ENCODE results near the gene LRP1. TPM values are rescaled to one million over a fixed set of nuclear protein-coding genes. Genes with fewer than 3 reads are reported as not detected.

LRP1 gene
- total RNA-seq, 1 donor from 2014 or later = 62.7 TPM

DNA sequence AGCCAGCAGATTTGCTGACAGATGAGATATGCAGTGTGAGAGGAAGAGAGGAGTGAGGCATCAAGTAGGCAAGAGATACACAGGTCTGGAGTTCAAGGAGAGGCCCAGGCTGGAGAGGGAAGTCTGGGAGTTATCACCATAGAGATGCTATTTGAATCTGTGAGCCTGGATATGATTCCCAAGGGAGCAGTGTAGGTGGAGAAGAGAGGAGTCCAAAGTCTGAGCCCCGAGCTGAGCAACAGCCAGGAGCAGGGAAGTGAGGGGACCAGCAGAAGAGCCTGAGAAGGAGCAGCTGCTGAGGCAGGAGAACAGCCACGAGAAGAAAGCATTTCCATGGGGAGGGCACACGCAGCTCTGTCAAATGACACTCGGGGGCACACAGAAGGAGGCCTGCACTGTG lies 68.2 kb downstream of the LRP1 start:
- TF ChIP-seq, protein P1, sequence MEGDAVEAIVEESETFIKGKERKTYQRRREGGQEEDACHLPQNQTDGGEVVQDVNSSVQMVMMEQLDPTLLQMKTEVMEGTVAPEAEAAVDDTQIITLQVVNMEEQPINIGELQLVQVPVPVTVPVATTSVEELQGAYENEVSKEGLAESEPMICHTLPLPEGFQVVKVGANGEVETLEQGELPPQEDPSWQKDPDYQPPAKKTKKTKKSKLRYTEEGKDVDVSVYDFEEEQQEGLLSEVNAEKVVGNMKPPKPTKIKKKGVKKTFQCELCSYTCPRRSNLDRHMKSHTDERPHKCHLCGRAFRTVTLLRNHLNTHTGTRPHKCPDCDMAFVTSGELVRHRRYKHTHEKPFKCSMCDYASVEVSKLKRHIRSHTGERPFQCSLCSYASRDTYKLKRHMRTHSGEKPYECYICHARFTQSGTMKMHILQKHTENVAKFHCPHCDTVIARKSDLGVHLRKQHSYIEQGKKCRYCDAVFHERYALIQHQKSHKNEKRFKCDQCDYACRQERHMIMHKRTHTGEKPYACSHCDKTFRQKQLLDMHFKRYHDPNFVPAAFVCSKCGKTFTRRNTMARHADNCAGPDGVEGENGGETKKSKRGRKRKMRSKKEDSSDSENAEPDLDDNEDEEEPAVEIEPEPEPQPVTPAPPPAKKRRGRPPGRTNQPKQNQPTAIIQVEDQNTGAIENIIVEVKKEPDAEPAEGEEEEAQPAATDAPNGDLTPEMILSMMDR (conservative IDR thresholded peaks at IDR 0.05) = no peak
- H3K4me1 Mint-ChIP-seq = no peaks in the 10 kb centered on the region
- H3K36me3 Mint-ChIP-seq (ENCODE audit: low read depth) = peaks cover 11% of the 10 kb centered on the region
- no peak overlapping the region for H3K4me3 Mint-ChIP-seq
- H3K9me3 Mint-ChIP-seq = peaks cover 4% of the 10 kb centered on the region
- H3K27me3 Mint-ChIP-seq (ENCODE audit: low read depth) = no peaks in the 10 kb centered on the region
- H3K27ac Mint-ChIP-seq (ENCODE audit: unreplicated experiment) = peak overlapping the region; percentile 46
- DNase-seq (ENCODE audit: low read depth, low spot score) = no peak

- Mint-ChIP-seq H3K27ac (ENCODE audit: unreplicated experiment) (no peak overlapping the region), H3K27me3 (ENCODE audit: low read depth) (no peaks in the 10 kb centered on the region), H3K9me3 (no peaks in the 10 kb centered on the region), H3K36me3 (ENCODE audit: low read depth) (peaks cover 6% of the 10 kb centered on the region), H3K4me3 (no peak overlapping the region), H3K4me1 (no peaks in the 10 kb centered on the region)
- DNase-seq (ENCODE audit: low read depth, low spot score) = no peak
- TF ChIP-seq, protein P1 (conservative IDR thresholded peaks at IDR 0.05) = no peak
These were observed 68.7 kb downstream of the LRP1 start for GRCh38 chr12:57196956-57197355.

- Mint-ChIP-seq H3K27me3 (ENCODE audit: low read depth) (no peaks in the 10 kb centered on the region), H3K4me1 (no peaks in the 10 kb centered on the region), H3K27ac (ENCODE audit: unreplicated experiment) (peak overlapping the region; percentile 12), H3K9me3 (no peaks in the 10 kb centered on the region), H3K36me3 (ENCODE audit: low read depth) (no peaks in the 10 kb centered on the region), H3K4me3 (no peak overlapping the region)
- no peak for DNase-seq (ENCODE audit: low read depth, low spot score)
- TF ChIP-seq, protein P1 (conservative IDR thresholded peaks at IDR 0.05) = no peak
These were observed 70.0 kb downstream of the LRP1 start for GRCh38 chr12:57198329-57198728.

GRCh38 chr12:57199191-57199590 lies 70.9 kb downstream of the LRP1 start:
- Mint-ChIP-seq H3K4me1 (no peaks in the 10 kb centered on the region), H3K9me3 (no peaks in the 10 kb centered on the region), H3K27me3 (ENCODE audit: low read depth) (no peaks in the 10 kb centered on the region), H3K36me3 (ENCODE audit: low read depth) (no peaks in the 10 kb centered on the region), H3K4me3 (no peak overlapping the region), H3K27ac (ENCODE audit: unreplicated experiment) (no peak overlapping the region)
- DNase-seq (ENCODE audit: low read depth, low spot score) = no peak
- TF ChIP-seq, protein P1 (conservative IDR thresholded peaks at IDR 0.05) = no peak

DNA sequence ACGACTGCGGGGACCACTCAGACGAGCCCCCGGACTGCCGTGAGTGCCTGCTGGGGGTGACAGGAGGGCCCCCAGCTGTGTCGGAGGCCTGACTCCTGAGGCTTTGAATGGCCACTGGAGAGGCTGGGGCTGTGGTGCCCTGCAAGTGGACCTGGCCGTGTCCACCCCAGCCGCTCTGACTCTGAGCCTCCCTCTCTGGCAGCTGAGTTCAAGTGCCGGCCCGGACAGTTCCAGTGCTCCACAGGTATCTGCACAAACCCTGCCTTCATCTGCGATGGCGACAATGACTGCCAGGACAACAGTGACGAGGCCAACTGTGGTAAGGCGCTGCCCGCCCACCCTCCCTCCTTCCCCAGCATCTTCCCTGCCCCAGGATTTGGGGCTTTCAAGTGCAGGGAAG lies 72.2 kb downstream of the LRP1 start:
- no peaks in the 10 kb centered on the region for H3K9me3 Mint-ChIP-seq
- TF ChIP-seq, protein P1 (conservative IDR thresholded peaks at IDR 0.05) = no peak
- no peaks in the 10 kb centered on the region for H3K4me1 Mint-ChIP-seq
- no peaks in the 10 kb centered on the region for H3K36me3 Mint-ChIP-seq (ENCODE audit: low read depth)
- no peak overlapping the region for H3K27ac Mint-ChIP-seq (ENCODE audit: unreplicated experiment)
- H3K4me3 Mint-ChIP-seq = no peak overlapping the region
- DNase-seq (ENCODE audit: low read depth, low spot score) = no peak
- no peaks in the 10 kb centered on the region for H3K27me3 Mint-ChIP-seq (ENCODE audit: low read depth)

DNA sequence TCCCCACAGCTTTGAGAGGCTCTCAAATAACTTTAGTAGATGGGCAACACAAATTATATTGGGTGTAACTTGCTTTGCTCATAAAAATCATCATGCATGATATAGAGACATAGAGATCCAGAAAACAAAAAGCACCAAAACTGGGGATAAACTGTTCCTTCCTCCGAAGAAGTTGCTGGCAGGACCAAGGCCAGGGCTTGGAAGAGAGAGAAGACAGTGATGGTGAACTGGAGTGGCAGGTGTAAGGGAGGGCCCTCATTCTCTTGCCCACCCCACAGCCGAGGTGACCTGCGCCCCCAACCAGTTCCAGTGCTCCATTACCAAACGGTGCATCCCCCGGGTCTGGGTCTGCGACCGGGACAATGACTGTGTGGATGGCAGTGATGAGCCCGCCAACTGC lies 72.9 kb downstream of the LRP1 start:
- Mint-ChIP-seq H3K27me3 (ENCODE audit: low read depth) (no peaks in the 10 kb centered on the region), H3K36me3 (ENCODE audit: low read depth) (no peaks in the 10 kb centered on the region), H3K4me3 (no peak overlapping the region), H3K27ac (ENCODE audit: unreplicated experiment) (no peak overlapping the region), H3K4me1 (no peaks in the 10 kb centered on the region), H3K9me3 (no peaks in the 10 kb centered on the region)
- DNase-seq (ENCODE audit: low read depth, low spot score) = no peak
- TF ChIP-seq, protein P1 (conservative IDR thresholded peaks at IDR 0.05) = no peak

Measured in neural crest cell (in vitro differentiated cells).